ENCODE measurements around the gene CRTAC1. TPM values are rescaled to one million over a fixed set of nuclear protein-coding genes. Genes with fewer than 3 reads are reported as not detected.
A peak's percentile ranks its signal among the peaks of the same experiment; 100 is the strongest.
"Not testable (repeated sequence)": the region's sequence is repeated elsewhere in the genome, so short reads cannot be mapped to it uniquely, and the experiment has no call there.

Gene CRTAC1
- total RNA-seq, 1 donor from 2014 or later: 11.9 TPM

DNA sequence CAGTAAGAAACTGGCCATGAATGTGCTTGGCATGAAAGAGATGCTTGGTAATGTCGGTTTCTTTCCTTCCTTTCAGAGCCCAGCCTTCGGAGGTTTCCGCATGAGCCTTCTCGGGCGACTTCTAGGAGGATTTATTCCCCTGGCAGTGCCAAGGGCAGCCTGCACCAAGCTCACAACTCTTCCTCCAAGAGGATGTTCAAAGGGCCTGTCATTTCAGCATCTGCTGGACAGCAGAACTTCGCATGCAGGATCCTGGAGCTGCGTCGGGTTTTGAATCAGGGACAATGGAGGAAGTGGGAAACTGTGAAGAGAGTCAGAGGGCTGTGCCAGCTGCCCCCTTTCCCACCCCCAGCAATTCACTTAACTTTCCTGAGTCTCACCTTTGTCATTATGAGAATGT, 159.4 kb downstream of the CRTAC1 start:
- no peak for DNase-seq (ENCODE audit: low spot score)

DNA sequence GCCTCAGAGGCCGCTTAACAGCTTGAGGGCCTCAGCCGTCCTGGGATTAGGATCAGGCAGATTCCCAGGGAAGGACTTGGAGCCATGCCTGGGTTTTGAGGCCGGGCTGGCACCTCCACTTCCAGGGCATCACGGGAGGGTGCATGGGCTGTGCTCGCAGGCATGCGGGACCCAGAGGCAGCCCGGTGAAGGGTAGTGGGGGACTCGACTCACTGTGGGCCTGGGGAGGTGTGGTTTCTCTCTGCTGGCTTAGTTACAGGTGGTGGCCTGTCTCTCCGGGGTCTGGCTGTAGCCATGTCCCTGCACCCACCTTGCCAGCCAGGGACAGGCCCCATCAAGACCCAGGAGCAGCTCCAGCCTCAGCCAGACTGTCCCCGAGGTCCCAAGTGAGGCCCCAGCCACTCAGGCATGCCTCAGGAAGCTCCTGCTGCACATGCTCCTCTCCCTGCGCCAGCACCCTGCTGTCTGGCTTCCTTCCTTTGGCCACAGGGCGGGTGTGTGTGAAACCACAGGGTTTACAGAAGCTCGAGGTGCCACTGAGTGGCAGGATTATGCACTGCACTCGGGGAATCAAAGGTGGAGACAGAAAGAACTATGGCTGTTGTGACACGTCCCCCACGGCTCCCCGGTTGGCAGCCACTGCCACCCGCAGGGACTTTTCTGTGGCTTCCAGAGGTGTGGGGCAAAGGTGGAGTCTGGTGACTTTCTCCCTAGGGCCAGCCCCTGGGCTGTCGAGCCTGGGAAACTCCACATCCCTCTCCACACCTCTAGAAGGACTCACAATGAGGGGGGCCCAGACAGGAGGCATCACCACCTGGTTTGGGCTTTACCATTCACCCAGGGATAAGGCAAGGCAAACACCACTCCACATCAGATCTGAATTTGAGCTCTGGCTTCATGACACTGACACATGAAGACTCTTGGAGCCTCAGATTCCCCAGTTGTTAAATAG, 161.1 kb downstream of the CRTAC1 start:
- DNase-seq (ENCODE audit: low spot score): peak; percentile 90

DNA sequence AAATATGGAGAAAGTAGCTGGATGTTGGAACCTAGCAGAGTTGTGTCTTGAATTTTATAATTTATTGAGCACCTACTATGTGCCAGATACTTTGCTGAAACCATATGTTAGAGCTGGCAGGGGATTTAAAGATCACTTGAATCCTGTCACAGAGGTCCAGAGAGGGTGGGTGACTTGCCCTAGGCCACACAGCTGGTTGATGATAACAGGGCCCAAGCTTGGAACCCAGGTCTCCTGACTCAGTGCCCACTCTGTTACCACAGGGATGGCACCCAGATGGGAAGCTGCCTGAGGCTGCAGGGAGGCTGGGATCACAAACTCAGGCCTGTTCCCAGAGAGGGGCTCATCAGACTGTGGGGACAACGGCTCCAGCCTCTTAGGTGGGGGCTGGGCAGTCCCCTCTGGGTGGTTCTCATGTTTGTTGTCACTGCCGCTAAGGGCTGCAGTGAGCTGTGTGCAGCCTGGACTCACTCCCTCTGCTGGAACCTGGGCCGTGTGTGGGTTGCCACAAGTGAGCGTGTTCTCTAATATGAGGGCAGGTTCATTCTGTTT, 162.2 kb downstream of the CRTAC1 start:
- DNase-seq (ENCODE audit: low spot score): no peak

DNA sequence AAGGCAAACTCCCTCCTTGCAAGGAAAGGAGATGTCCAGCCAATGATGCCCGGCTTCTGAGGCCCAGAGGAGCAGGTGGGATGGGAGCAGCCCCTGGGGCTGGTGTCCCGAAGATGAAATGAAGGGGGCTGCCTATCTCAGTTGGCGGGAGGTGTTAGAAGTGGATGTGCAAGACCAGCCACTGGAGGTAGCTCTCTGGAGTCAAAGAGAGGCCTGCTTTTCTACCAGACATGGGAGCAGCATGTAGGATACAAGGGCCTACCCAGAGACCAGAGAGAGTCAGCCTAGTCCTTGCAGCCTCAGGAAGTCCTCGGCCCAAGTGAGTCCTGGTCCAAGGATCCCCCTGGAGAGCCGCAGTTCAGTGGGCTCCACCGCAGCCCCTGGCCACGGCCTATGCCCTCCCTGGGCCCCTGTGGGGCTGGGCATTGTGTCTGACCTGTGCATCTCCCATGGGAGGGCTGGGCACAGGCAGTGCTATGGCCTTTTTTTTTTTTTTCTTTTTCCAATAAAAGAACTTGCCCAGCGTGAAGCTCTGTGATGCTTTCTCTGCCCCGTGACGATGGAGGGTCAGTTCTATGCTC, 163.1 kb downstream of the CRTAC1 start:
- DNase-seq (ENCODE audit: low spot score): no peak

DNA sequence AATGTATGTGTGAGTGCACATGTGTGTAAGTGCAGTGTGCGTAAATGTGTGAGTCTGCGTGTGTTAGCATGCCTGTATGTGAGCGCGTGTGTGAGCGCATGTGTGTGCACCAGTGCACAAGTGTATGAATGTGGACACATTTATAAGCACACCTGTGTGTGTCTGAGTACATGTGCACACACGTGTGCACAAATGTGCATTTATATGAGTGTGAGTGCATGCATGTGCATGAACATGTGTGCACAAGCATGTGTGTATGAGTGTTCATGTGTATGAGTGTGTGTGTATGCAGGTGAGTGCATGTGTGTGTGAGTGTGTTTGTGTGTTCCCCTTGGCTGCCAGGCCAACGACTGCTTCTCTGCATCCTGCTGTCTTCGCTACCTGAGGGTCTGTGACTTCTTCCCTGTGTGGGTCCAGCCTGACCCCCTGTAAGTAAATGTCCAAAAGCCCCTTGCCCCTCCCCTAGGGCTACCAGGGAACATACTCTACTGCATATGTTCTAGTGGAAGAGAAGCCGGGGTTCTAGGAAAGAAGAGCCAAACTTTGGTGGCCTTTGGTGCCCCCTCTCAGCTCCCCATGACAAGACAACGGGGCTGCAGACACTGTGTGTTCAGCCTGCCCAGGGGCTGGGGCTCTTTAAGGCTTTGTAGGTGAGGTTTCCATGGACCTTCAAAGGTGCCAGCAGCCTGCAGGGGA, 163.7 kb downstream of the CRTAC1 start:
- DNase-seq (ENCODE audit: low spot score): no peak

- no peak for DNase-seq (ENCODE audit: low spot score)
These were observed 164.9 kb downstream of the CRTAC1 start for GRCh38 chr10:97865488-97865887.

- no peak for DNase-seq (ENCODE audit: low spot score)
These were observed 166.6 kb downstream of the CRTAC1 start for GRCh38 chr10:97863808-97864207.

- no peak for DNase-seq (ENCODE audit: low spot score)
These were observed 168.5 kb downstream of the CRTAC1 start for GRCh38 chr10:97861924-97862323.

DNA sequence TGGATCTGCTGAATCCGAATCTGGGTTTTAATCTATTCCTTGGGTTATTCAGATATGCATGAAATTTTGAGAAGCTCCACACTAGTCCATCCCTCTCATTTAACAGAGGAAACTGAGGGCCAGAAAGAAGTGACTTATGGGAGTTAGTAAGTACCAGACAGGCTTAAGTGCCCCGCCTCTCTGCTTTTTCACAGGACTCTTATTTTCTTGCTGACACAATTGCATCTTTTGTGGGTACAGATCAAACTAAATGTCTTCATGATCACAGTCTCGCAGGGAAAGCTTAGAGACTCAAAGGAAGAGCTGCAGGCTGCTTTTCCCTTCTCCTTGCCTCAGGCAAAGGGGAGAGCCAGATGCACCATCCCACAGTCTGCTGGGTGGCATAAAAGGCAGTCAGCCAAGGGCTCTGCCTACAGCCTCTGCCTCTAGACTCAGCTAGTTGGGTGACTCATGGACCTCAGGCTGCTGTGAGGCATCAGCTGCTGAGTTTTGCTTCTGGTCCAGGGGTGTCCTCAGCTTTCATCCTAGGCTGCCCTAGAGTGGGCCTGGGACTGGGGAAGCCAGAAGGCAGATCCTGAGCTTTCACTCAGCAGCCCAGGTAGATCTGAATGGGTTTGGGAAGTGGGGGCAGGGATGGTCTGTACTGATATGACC, 169.2 kb downstream of the CRTAC1 start:
- no peak for DNase-seq (ENCODE audit: low spot score)

GRCh38 chr10:97858001-97858439, 172.4 kb downstream of the CRTAC1 start:
- DNase-seq (ENCODE audit: low spot score): no peak

- DNase-seq (ENCODE audit: low spot score): no peak
These were observed 175.7 kb downstream of the CRTAC1 start for GRCh38 chr10:97854743-97855142.

DNA sequence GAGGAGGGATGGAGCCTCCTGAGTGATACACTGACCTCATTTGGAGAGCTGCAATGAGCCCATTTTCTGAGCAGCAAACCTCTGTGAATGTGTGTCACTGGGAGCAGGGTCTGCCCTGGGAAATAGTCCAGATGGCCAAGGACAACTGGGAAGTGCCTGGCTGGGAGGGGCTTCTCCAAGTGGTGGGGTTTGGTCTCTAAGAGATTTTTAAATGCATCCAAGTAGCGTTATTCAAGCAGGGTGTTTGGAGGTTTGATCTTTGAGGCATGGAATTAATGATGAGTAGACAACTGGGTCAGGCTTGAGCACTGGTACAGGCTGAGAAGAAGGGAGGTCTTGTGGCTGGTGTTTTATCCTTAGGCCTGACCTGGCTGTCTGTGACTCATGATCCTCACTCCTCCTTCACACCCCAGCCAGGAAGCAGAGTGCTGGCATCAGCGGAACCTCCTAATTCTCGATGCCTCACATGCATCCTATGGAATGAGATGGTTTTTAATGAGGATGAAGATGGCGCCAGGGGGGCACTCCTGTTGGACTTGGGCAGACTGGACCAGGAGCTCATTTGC, 177.5 kb downstream of the CRTAC1 start:
- DNase-seq (ENCODE audit: low spot score): no peak

GRCh38 chr10:97852277-97852676, 178.1 kb downstream of the CRTAC1 start:
- DNase-seq (ENCODE audit: low spot score): no peak

DNA sequence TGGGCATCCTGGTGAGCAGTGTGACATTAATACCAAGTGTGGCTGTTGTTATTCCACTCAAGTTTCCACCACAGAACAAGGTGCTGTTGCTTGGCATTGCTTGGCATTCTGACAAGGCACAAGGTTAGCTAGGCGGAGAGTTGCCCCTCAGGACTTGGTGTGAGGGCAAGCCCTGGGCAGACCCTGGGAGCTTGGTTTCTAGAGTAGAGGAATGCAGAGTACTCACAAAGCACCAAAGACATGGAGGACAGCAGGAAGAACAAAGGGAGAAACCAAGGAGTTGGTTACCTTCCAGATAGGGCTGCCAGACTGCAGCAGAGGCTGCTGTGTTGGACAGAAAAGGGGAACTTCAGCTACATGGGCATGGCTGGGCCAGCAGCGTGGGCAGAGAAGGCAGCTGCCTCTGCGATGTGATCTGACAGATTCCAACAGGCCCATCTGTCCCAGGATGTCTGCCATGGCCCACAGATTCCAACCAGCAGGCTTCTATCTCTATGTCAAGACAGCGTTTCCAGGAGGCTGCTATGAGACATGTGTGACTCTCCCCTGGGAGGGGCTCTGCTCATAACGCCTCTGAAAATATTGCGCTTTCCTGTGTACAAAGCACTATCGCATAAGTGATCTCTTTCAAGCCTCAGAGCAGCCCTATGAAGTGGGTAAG, 178.9 kb downstream of the CRTAC1 start:
- no peak for DNase-seq (ENCODE audit: low spot score)

DNA sequence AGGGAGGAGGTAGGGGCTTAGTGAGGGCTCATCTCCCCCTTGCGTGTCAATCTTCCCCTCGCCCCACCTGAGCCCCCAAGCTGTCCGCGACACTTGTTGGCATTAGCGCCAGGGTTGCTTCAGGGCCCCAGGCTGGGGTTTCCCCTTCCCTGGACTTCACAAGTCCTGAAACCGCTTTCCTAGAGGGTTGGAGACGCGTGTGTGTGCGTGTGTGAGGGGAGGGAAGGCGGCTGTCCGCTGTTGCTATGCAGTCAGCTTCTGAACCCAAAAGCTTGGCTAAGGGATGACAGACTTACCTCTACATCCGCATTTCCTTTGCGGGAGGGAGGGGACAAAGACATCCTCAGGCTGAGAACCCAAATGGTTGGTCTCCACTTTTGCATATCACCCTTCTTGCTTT, 180.0 kb downstream of the CRTAC1 start:
- no peak for DNase-seq (ENCODE audit: low spot score)

DNA sequence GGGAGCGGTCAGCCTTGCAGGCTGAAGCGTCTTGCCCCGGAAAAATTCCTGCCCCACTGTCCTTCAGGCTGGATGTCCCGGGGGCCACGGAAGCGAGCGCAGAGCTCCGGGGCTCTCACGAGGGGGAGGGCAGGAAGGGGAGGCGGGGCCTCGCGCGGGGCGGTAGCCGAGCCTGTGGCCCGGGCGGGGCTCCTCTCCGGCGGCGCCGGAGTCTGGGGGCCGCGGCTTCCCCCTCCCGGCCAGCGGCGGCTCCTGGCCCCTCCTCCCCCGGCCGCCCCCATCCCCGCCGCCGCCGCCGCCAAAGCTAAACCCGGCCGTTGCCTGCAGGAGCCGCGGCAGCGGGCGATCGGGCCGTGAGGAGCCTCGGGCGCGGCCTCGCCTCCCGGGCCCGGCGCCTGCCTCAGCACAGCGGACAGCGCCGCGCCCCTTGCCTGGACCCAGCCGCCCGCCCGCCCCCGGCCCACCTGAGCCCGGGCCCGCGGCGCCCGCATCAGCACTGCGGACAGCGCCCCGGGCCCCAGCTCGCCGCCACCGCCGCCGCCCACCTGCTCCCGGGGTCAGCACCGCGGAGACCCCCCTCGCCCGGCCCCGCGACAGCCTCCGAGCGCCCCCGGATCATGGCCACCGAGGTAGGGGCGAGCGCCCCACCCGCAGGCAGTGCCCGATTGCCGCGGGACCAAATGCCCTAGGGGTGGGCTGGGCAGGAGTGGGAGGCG, 180.6 kb downstream of the CRTAC1 start, which contains the start of gene GOLGA7B:
GOLGA7B (plus strand) TSS at position 157 of the 716 bp plus-strand sequence; CDS start at position 618, 461 bp downstream.
- DNase-seq (ENCODE audit: low spot score): no peak

- no peak for DNase-seq (ENCODE audit: low spot score)
These were observed 181.2 kb downstream of the CRTAC1 start for GRCh38 chr10:97849103-97849686.

- no peak for DNase-seq (ENCODE audit: low spot score)
These were observed 185.7 kb downstream of the CRTAC1 start for GRCh38 chr10:97844678-97845077.

GRCh38 chr10:97843972-97844371, 186.4 kb downstream of the CRTAC1 start:
- not testable (repeated sequence) for DNase-seq (ENCODE audit: low spot score)

DNA sequence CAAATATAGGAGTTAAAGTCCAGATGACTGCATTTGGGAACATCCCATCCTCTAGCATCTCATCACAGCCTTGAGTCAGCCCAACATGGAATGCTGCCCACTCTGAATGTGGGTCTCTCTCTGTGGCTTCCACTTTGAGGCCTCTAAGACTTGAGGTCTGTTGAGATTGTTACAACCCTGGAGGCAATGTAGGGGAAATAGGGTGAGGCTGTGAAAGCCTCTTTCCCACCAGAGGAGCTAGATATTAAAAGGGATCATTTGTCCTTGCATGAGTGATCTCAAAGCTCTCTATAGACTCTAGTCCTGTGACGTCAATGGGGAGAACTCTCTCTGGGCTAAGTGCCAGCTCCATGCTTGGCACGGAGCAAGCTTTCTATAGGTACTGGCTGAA, 187.1 kb downstream of the CRTAC1 start:
- no peak for DNase-seq (ENCODE audit: low spot score)

Data from ureter (tissue), 1 donor.